ENCODE data around the gene PIGV. TPM values are rescaled to one million over a fixed set of nuclear protein-coding genes. Genes with fewer than 3 reads are reported as not detected.

Gene PIGV
- total RNA-seq, 2 donors from 2014 or later: 14.0 to 18.1 TPM

DNA sequence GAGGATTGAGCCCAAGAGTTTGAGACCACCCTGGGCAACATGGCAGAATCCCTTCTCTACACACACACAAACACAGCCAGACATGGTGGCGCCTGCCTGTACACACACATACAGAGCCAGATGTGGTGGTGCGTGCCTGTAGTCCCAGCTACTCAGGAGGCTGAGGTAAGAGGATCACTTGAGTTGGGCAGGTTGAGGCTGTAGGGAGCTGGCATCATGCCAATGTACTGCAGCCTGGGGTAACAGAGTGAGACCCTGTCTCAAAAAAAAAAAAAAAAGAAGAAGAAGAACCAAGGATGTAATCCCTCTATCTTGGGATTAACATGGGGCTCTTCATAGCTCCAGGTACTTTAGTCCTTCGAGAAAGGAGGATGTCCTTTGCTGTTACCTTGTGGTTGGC is 29.4 kb upstream of the PIGV start:
- H3K27ac Mint-ChIP-seq: peak overlapping the region; percentile 73
- H3K27me3 Mint-ChIP-seq: no peaks in the 10 kb centered on the region
- H3K4me1 Mint-ChIP-seq: peaks cover 4% of the 10 kb centered on the region
- H3K4me3 Mint-ChIP-seq: no peak overlapping the region
- no peaks in the 10 kb centered on the region for H3K9me3 Mint-ChIP-seq
- H3K36me3 Mint-ChIP-seq (ENCODE audit: low read depth): peaks cover 90% of the 10 kb centered on the region
- ATAC-seq (replicated peaks): no peak

DNA sequence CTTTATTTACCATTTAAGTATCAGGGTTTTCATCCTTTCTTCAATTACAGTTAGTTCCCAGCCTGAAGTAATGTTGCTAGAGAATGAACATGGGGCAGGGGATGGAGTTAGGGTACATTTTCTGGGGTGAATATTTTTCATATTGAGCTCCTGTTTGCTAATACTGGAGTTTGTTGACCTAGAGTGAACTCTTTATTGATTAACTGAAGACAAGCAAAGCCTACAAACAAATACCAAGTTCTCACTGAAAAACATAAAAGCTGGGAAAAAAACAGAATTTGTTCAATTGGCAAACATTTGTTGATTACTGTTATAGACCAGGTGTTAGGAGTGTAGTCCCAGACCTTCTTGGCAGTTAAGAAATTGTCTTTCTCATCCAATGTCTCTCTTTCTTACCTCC is 28.2 kb upstream of the PIGV start:
- no peaks in the 10 kb centered on the region for H3K27me3 Mint-ChIP-seq
- H3K4me3 Mint-ChIP-seq: no peak overlapping the region
- peaks cover 3% of the 10 kb centered on the region for H3K4me1 Mint-ChIP-seq
- peaks cover 89% of the 10 kb centered on the region for H3K36me3 Mint-ChIP-seq (ENCODE audit: low read depth)
- no peaks in the 10 kb centered on the region for H3K9me3 Mint-ChIP-seq
- ATAC-seq (replicated peaks): no peak
- H3K27ac Mint-ChIP-seq: peak overlapping the region; percentile 73

DNA sequence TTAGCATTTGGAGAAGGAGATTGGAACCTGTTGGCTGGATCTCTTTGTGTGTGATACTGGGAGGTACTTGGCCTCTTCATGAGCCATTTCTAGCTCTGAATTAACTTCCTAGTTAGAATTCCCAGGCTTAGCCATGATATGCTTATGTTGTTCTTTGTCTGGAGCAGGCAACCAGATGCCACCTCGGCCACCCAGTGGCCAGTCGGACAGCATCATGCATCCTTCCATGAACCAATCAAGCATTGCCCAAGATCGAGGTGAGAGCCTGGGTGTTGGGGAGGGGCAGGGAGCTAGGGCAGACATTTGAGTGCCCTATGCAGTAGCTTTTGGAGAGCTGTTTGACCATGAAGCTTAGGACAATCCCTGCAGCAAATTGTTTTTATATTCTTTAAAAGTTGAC is 26.5 kb upstream of the PIGV start:
- Mint-ChIP-seq H3K36me3 (ENCODE audit: low read depth) (peaks cover 90% of the 10 kb centered on the region), H3K27ac (peak overlapping the region; percentile 17), H3K4me1 (peaks cover 3% of the 10 kb centered on the region), H3K27me3 (no peaks in the 10 kb centered on the region), H3K4me3 (no peak overlapping the region), H3K9me3 (no peaks in the 10 kb centered on the region)
- ATAC-seq (replicated peaks): no peak

DNA sequence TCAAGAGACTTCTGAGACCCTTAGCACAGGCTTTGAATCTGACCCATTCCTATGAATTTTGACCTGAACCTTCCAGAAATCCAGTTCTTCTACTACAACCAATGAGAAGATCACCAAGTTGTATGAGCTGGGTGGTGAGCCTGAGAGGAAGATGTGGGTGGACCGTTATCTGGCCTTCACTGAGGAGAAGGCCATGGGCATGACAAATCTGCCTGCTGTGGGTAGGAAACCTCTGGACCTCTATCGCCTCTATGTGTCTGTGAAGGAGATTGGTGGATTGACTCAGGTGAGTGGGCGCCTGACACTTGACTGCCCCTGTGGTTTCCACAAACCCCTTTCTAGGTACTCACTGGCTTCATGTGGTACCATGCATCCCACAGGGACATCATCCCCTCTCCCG is 20.0 kb upstream of the PIGV start:
- H3K27me3 Mint-ChIP-seq: no peaks in the 10 kb centered on the region
- peaks cover 96% of the 10 kb centered on the region for H3K36me3 Mint-ChIP-seq (ENCODE audit: low read depth)
- H3K4me1 Mint-ChIP-seq: peaks cover 31% of the 10 kb centered on the region
- H3K4me3 Mint-ChIP-seq: no peak overlapping the region
- H3K9me3 Mint-ChIP-seq: no peaks in the 10 kb centered on the region
- peak overlapping the region; percentile 57 for H3K27ac Mint-ChIP-seq
- peak; percentile 71 for ATAC-seq (replicated peaks)

DNA sequence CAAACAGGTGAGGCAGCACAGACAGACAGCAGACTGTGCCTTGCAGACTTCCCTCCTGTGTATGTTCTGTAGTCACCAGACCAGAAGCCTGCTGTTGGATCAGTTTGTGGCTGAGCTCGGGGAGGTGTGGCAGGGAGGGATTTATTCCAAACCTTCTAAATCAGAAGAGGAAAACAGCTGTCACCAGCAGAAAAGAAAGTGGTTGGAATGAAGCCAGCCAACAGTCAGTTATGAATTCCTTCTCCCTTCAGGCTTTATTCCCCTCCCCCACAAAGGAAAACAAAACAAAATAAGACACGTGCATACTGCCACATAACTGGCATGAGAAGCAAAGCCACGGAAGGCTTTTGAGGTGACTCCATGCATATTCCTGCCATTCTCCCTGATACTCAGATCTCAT is 19.0 kb upstream of the PIGV start:
- no peak for ATAC-seq (replicated peaks)
- H3K27ac Mint-ChIP-seq: no peak overlapping the region

DNA sequence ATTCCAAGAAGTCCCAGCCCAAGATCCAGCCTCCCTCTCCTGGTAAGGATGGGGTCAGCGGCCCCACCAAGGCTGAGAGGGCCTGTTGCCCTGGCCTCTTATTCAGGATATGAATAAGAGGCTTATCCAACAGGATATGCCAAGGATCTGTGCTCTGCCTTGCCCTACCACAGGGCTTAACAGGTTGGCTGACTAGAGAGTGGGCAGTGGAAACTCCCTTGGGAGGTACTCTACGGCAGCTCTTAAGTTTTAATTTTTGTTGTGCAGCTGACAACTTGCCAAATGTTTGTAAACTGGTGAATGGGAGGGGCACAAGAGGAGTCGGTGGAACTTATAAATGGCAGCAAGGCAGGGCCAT is 16.5 kb upstream of the PIGV start:
- H3K27ac Mint-ChIP-seq: peak overlapping the region; percentile 71
- peaks cover 100% of the 10 kb centered on the region for H3K36me3 Mint-ChIP-seq (ENCODE audit: low read depth)
- peak overlapping the region; percentile 22 for H3K4me3 Mint-ChIP-seq
- peaks cover 31% of the 10 kb centered on the region for H3K4me1 Mint-ChIP-seq
- H3K9me3 Mint-ChIP-seq: no peaks in the 10 kb centered on the region
- ATAC-seq (replicated peaks): peak; percentile 34
- H3K27me3 Mint-ChIP-seq: no peaks in the 10 kb centered on the region

More for the DNA sequence above, 19.0 kb upstream of the PIGV start:
- Mint-ChIP-seq H3K36me3 (ENCODE audit: low read depth) (peaks cover 98% of the 10 kb centered on the region), H3K4me3 (no peak overlapping the region), H3K27me3 (no peaks in the 10 kb centered on the region), H3K9me3 (no peaks in the 10 kb centered on the region), H3K4me1 (peaks cover 31% of the 10 kb centered on the region)

DNA sequence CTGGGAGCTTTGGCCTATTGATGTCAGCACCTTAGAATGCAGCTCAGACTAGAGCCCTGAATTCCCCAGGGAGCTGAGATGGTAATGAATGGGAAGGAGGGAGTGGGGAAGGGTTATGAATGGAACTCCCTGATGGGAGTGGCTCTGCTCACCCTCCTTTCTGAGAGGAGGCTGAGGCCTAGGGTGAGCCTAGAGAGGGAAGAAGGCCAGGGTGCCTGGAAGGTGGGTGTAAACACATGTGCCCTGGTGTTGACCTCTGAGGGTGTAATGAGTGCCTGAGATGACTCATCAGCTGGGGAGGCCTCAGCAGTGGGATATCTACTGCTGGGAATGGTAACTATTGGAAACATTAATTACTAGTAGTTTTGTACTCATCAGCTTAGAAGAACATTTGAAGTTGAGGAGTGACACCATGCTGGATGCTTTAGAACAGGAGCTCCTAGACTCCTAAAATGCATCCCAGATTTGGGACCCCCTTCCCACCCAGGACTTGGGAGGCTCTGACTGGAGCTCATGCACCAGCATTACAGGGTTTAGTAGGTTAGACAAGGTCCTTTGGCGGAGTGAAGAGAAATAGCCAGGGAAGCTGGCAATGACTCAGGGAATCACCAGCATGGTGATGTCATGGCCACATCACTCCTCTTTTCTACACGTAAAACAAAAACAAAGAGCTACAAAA is 16.0 kb upstream of the PIGV start:
- Mint-ChIP-seq H3K4me1 (peaks cover 30% of the 10 kb centered on the region), H3K27me3 (no peaks in the 10 kb centered on the region), H3K4me3 (peak overlapping the region; percentile 22), H3K9me3 (no peaks in the 10 kb centered on the region), H3K36me3 (ENCODE audit: low read depth) (peaks cover 100% of the 10 kb centered on the region), H3K27ac (peak overlapping the region; percentile 71)
- peak; percentile 91 for ATAC-seq (replicated peaks)

DNA sequence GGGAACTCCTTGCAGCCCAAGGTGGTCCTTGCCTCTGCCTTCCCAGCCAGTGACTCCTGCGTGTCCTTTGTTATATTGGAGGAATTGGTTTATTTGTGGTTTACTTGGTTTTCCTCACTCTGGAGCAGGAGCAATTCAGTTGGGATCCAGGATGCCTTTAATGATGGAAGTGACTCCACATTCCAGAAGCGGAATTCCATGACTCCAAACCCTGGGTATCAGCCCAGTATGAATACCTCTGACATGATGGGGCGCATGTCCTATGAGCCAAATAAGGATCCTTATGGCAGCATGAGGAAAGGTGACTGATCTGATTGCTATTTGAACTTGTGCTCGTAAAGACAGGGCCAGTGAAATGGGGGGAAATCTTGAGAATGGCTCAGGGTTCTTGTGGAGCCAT is 15.1 kb upstream of the PIGV start:
- ATAC-seq (replicated peaks): no peak
- H3K27ac Mint-ChIP-seq: peak overlapping the region; percentile 71
- H3K4me3 Mint-ChIP-seq: no peak overlapping the region
- H3K27me3 Mint-ChIP-seq: no peaks in the 10 kb centered on the region
- H3K9me3 Mint-ChIP-seq: no peaks in the 10 kb centered on the region
- peaks cover 22% of the 10 kb centered on the region for H3K4me1 Mint-ChIP-seq
- peaks cover 100% of the 10 kb centered on the region for H3K36me3 Mint-ChIP-seq (ENCODE audit: low read depth)

DNA sequence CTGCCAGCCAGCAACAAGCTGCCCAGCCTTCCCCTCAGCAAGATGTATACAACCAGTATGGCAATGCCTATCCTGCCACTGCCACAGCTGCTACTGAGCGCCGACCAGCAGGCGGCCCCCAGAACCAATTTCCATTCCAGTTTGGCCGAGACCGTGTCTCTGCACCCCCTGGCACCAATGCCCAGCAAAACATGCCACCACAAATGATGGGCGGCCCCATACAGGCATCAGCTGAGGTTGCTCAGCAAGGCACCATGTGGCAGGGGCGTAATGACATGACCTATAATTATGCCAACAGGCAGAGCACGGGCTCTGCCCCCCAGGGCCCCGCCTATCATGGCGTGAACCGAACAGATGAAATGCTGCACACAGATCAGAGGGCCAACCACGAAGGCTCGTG is 13.3 kb upstream of the PIGV start:
- ATAC-seq (replicated peaks): no peak
- Mint-ChIP-seq H3K27me3 (no peaks in the 10 kb centered on the region), H3K36me3 (ENCODE audit: low read depth) (peaks cover 100% of the 10 kb centered on the region), H3K27ac (peak overlapping the region; percentile 38), H3K4me3 (no peak overlapping the region), H3K4me1 (peaks cover 21% of the 10 kb centered on the region), H3K9me3 (no peaks in the 10 kb centered on the region)

DNA sequence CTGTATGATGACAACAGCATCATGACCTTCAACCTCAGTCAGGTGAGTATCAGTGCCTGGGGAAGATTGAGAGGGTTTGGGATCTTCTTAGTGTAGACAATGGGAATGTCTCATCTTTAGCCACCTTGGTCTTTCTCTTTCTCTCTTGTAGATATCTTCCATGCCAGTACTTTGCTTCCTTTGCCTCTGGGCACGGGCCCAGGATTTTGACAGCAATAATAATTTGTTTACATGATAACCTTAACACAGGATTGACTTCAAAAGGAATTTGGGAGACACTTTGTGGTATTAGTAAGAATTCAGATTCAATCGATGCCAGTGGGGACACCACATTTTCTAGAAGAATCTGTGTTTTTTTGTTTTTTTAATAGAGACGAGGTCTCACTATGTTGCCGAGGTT is 12.1 kb upstream of the PIGV start:
- H3K4me3 Mint-ChIP-seq: no peak overlapping the region

DNA sequence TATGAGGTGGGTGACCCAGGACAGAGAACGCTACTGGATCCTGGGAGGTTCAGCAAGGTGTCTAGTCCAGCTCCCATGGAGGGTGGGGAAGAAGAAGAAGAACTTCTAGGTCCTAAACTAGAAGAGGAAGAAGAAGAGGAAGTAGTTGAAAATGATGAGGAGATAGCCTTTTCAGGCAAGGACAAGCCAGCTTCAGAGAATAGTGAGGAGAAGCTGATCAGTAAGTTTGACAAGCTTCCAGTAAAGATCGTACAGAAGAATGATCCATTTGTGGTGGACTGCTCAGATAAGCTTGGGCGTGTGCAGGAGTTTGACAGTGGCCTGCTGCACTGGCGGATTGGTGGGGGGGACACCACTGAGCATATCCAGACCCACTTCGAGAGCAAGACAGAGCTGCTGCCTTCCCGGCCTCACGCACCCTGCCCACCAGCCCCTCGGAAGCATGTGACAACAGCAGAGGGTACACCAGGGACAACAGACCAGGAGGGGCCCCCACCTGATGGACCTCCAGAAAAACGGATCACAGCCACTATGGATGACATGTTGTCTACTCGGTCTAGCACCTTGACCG is 8.6 kb upstream of the PIGV start:
- Mint-ChIP-seq H3K27me3 (no peaks in the 10 kb centered on the region), H3K4me1 (peaks cover 28% of the 10 kb centered on the region), H3K9me3 (no peaks in the 10 kb centered on the region), H3K27ac (peak overlapping the region; percentile 66), H3K36me3 (ENCODE audit: low read depth) (peaks cover 90% of the 10 kb centered on the region), H3K4me3 (no peak overlapping the region)
- no peak for ATAC-seq (replicated peaks)

More for the DNA sequence above, 12.1 kb upstream of the PIGV start:
- ATAC-seq (replicated peaks): no peak
- H3K27ac Mint-ChIP-seq: peak overlapping the region; percentile 38
- H3K4me1 Mint-ChIP-seq: peaks cover 21% of the 10 kb centered on the region
- H3K36me3 Mint-ChIP-seq (ENCODE audit: low read depth): peaks cover 100% of the 10 kb centered on the region
- H3K27me3 Mint-ChIP-seq: no peaks in the 10 kb centered on the region
- no peaks in the 10 kb centered on the region for H3K9me3 Mint-ChIP-seq

DNA sequence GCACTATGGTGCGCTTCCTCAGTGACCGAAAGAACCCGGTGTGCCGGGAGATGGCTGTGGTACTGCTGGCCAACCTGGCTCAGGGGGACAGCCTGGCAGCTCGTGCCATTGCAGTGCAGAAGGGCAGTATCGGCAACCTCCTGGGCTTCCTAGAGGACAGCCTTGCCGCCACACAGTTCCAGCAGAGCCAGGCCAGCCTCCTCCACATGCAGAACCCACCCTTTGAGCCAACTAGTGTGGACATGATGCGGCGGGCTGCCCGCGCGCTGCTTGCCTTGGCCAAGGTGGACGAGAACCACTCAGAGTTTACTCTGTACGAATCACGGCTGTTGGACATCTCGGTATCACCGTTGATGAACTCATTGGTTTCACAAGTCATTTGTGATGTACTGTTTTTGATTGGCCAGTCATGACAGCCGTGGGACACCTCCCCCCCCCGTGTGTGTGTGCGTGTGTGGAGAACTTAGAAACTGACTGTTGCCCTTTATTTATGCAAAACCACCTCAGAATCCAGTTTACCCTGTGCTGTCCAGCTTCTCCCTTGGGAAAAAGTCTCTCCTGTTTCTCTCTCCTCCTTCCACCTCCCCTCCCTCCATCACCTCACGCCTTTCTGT is 7.3 kb upstream of the PIGV start:
- Mint-ChIP-seq H3K4me3 (no peak overlapping the region), H3K27ac (no peak overlapping the region), H3K36me3 (ENCODE audit: low read depth) (peaks cover 77% of the 10 kb centered on the region), H3K9me3 (no peaks in the 10 kb centered on the region), H3K4me1 (peaks cover 37% of the 10 kb centered on the region), H3K27me3 (no peaks in the 10 kb centered on the region)
- peak; percentile 56 for ATAC-seq (replicated peaks)

DNA sequence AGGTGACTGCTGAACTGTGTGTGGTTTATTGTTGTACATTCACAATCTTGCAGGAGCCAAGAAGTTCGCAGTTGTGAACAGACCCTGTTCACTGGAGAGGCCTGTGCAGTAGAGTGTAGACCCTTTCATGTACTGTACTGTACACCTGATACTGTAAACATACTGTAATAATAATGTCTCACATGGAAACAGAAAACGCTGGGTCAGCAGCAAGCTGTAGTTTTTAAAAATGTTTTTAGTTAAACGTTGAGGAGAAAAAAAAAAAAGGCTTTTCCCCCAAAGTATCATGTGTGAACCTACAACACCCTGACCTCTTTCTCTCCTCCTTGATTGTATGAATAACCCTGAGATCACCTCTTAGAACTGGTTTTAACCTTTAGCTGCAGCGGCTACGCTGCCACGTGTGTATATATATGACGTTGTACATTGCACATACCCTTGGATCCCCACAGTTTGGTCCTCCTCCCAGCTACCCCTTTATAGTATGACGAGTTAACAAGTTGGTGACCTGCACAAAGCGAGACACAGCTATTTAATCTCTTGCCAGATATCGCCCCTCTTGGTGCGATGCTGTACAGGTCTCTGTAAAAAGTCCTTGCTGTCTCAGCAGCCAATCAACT is 6.4 kb upstream of the PIGV start:
- peak overlapping the region; percentile 73 for H3K27ac Mint-ChIP-seq
- ATAC-seq (replicated peaks): peak; percentile 34
- H3K4me3 Mint-ChIP-seq: no peak overlapping the region
- H3K4me1 Mint-ChIP-seq: peaks cover 46% of the 10 kb centered on the region
- no peaks in the 10 kb centered on the region for H3K9me3 Mint-ChIP-seq
- peaks cover 68% of the 10 kb centered on the region for H3K36me3 Mint-ChIP-seq (ENCODE audit: low read depth)
- no peaks in the 10 kb centered on the region for H3K27me3 Mint-ChIP-seq

DNA sequence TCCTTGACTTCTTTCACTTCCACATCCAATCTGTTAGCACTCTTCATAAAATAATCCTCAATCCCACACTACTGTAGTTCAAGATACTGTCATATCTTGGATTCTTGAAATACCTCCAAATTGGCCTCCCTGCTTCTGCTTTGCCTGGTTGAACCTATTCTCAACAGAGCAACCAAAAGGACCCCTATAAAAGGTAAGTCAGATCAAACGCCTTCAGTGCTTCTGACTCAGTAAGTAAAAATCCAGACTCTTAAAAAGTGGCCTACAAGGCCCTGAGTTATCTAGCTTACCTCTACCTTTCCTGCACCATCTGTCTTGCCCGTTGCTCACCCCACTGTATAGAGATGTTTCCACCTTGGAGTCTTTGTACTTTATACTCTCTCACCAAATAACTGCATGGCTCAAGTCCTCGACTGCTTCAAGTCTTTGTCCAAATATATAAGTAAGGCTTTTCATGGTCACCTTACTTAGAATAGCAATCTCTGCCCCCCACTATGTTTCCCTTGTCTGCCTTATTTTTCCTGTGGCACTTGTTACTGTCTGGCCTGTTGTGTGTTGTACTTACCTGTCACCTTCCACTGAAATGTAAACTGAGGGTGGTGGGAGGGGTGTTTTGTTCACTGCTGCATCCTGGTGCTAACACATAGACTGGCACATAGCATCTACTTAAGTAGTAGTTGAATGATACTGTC is 5.1 kb upstream of the PIGV start:
- no peak for ATAC-seq (replicated peaks)
- Mint-ChIP-seq H3K4me1 (peaks cover 58% of the 10 kb centered on the region), H3K27me3 (no peaks in the 10 kb centered on the region), H3K27ac (peak overlapping the region; percentile 73), H3K36me3 (ENCODE audit: low read depth) (peaks cover 63% of the 10 kb centered on the region), H3K4me3 (no peak overlapping the region), H3K9me3 (no peaks in the 10 kb centered on the region)
